Keratinocyte (primary cell): ENCODE measurements around the gene DNAH8.

Experiments used
- EZH2 ChIP-seq: IDR thresholded peaks from one replicate; pipeline ENCODE4 v1.6.1; 2012; ENCODE audit warnings: inconsistent platforms, mild to moderate bottlenecking, low read length, moderate library complexity
- TF ChIP-seq, protein P1 (sequence below), 3 experiments: IDR thresholded peaks in 1 of 3; conservative IDR thresholded peaks in 1 of 3; optimal IDR thresholded peaks in 1 of 3; 2 replicates in 2 of 3; 3 replicates in 1 of 3; pipeline versions ENCODE3 to v1.5.1; 2011; ENCODE audit warnings: low read length in 3 of 3, mild to moderate bottlenecking in 3 of 3, moderate library complexity in 2 of 3, control low read depth in 1 of 3, inconsistent platforms in 1 of 3; ENCODE audit not compliant: insufficient read depth in 2 of 3; ENCODE audit errors: extremely low read depth in 1 of 3

DNA sequence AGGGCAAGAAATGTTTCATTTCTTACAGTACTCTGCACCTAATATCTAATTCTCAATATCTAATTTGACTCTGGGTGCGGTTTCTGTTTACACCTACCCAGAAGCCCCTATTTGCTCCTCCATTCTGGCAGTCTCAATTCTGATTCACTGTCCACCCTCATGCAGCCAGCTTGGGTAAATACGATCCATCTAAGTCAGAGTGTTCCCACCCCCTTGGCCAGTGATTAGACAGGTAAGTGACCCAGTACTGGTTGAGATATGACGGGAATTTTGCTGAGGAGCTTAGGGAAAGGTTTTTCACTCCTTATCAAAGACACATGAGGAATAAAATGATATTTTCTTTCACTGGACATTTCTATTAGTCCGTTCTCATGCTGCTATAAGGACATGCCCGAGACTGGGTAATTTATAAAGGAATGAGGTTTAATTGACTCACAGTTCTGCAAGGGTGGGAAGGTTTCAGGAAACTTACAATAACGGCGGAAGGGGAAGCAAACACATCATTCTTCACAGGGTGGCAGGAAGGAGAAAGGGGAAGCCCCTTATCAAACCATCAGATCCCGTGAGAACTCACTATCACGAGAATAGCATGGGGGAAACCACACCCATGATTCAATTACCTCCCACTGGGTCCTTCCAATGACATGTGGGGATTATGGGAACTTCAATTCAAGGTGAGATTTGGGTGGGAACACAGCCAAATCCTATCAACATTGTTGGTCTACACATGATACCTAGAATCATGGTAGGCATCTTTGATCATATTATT, 41.5 kb upstream of the DNAH8 start:
- TF ChIP-seq, protein P1, sequence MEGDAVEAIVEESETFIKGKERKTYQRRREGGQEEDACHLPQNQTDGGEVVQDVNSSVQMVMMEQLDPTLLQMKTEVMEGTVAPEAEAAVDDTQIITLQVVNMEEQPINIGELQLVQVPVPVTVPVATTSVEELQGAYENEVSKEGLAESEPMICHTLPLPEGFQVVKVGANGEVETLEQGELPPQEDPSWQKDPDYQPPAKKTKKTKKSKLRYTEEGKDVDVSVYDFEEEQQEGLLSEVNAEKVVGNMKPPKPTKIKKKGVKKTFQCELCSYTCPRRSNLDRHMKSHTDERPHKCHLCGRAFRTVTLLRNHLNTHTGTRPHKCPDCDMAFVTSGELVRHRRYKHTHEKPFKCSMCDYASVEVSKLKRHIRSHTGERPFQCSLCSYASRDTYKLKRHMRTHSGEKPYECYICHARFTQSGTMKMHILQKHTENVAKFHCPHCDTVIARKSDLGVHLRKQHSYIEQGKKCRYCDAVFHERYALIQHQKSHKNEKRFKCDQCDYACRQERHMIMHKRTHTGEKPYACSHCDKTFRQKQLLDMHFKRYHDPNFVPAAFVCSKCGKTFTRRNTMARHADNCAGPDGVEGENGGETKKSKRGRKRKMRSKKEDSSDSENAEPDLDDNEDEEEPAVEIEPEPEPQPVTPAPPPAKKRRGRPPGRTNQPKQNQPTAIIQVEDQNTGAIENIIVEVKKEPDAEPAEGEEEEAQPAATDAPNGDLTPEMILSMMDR (optimal IDR thresholded peaks at IDR 0.05 in 1 of 3, IDR thresholded peaks at IDR 0.05 in 1 of 3, conservative IDR thresholded peaks at IDR 0.05 in 1 of 3; ENCODE audit: extremely low read depth in 1 of 3, insufficient read depth in 2 of 3, low read length in 3 of 3), result no peak
- no peak for TF ChIP-seq EZH2
